Measurements from ENCODE around the gene PRR23C. TPM values are rescaled to one million over a fixed set of nuclear protein-coding genes. Genes with fewer than 3 reads are reported as not detected.
"Not testable (repeated sequence)": the region's sequence is repeated elsewhere in the genome, so short reads cannot be mapped to it uniquely, and the experiment has no call there.

Gene PRR23C
- total RNA-seq, 1 experiment from 2014 or later = not detected

GRCh38 chr3:139043554-139044365 lies 932 bp downstream of the PRR23C start:
- H3K4me3 Mint-ChIP-seq (ENCODE audit: low read depth, unreplicated experiment) = no peak overlapping the region
- DNase-seq = no peak

GRCh38 chr3:139037478-139037877 lies 7.2 kb downstream of the PRR23C start:
- Mint-ChIP-seq H3K36me3 (ENCODE audit: insufficient read depth, unreplicated experiment) (no peaks in the 10 kb centered on the region), H3K27ac (ENCODE audit: unreplicated experiment) (no peak overlapping the region), H3K4me1 (ENCODE audit: low read depth, unreplicated experiment) (peaks cover 5% of the 10 kb centered on the region), H3K9me3 (ENCODE audit: low read depth, unreplicated experiment) (no peaks in the 10 kb centered on the region), H3K27me3 (ENCODE audit: unreplicated experiment) (no peaks in the 10 kb centered on the region), H3K4me3 (ENCODE audit: low read depth, unreplicated experiment) (no peak overlapping the region)
- no TSS peak for BruUV-seq (replicated peaks)
- intact Hi-C loops (cut with micrococcal nuclease; ENCODE audit: unreplicated experiment) = no loop called here
- CTCF ChIA-PET = interaction anchor here (1.1 kb wide), 1 partner anchor 26 kb away, joined by 4 read pairs; no protein-coding TSS in a partner anchor
- DNase-seq = no peak
- no peak for TF ChIP-seq CTCF (IDR thresholded peaks at IDR 0.05; ENCODE audit: unreplicated experiment)

More at GRCh38 chr3:139043554-139044365, 932 bp downstream of the PRR23C start:
- Mint-ChIP-seq H3K36me3 (ENCODE audit: insufficient read depth, unreplicated experiment) (no peaks in the 10 kb centered on the region), H3K27me3 (ENCODE audit: unreplicated experiment) (no peaks in the 10 kb centered on the region), H3K4me1 (ENCODE audit: low read depth, unreplicated experiment) (no peaks in the 10 kb centered on the region), H3K27ac (ENCODE audit: unreplicated experiment) (no peak overlapping the region), H3K9me3 (ENCODE audit: low read depth, unreplicated experiment) (peaks cover 3% of the 10 kb centered on the region)
- CTCF ChIA-PET = no interaction called here
- TF ChIP-seq CTCF (IDR thresholded peaks at IDR 0.05; ENCODE audit: unreplicated experiment) = no peak
- intact Hi-C loops (cut with micrococcal nuclease; ENCODE audit: unreplicated experiment) = no loop called here
- no TSS peak for BruUV-seq (replicated peaks)

- peaks cover 8% of the 10 kb centered on the region for H3K4me1 Mint-ChIP-seq (ENCODE audit: low read depth, unreplicated experiment)
- no peaks in the 10 kb centered on the region for H3K27me3 Mint-ChIP-seq (ENCODE audit: unreplicated experiment)
- H3K4me3 Mint-ChIP-seq (ENCODE audit: low read depth, unreplicated experiment) = no peak overlapping the region
- TF ChIP-seq CTCF (IDR thresholded peaks at IDR 0.05; ENCODE audit: unreplicated experiment) = no peak
- H3K36me3 Mint-ChIP-seq (ENCODE audit: insufficient read depth, unreplicated experiment) = no peaks in the 10 kb centered on the region
- no peak overlapping the region for H3K27ac Mint-ChIP-seq (ENCODE audit: unreplicated experiment)
- CTCF ChIA-PET = interaction anchor here (0.9 kb wide), 1 partner anchor 96 kb away, joined by 4 read pairs; no protein-coding TSS in a partner anchor
- peaks cover 4% of the 10 kb centered on the region for H3K9me3 Mint-ChIP-seq (ENCODE audit: low read depth, unreplicated experiment)
- no peak for DNase-seq
- intact Hi-C loops (cut with micrococcal nuclease; ENCODE audit: unreplicated experiment) = loop anchor here (5.0 kb wide), 1 partner anchor 90 kb away; no protein-coding TSS in a partner anchor
- no TSS peak for BruUV-seq (replicated peaks)
These were observed 12.2 kb downstream of the PRR23C start for GRCh38 chr3:139032326-139033002.

GRCh38 chr3:139030576-139030975 lies 14.1 kb downstream of the PRR23C start:
- H3K27ac Mint-ChIP-seq (ENCODE audit: unreplicated experiment); H3K9me3 Mint-ChIP-seq (ENCODE audit: low read depth, unreplicated experiment); H3K27me3 Mint-ChIP-seq (ENCODE audit: unreplicated experiment); H3K4me1 Mint-ChIP-seq (ENCODE audit: low read depth, unreplicated experiment); BruUV-seq (replicated peaks); CTCF ChIA-PET; H3K4me3 Mint-ChIP-seq (ENCODE audit: low read depth, unreplicated experiment); DNase-seq; H3K36me3 Mint-ChIP-seq (ENCODE audit: insufficient read depth, unreplicated experiment): not testable (repeated sequence)
- intact Hi-C loops (cut with micrococcal nuclease; ENCODE audit: unreplicated experiment) = loop anchor here (5.0 kb wide), 1 partner anchor 88 kb away; no protein-coding TSS in a partner anchor
